GM12892 (cell line): Measurements from ENCODE around the gene MSANTD4.

ENCODE experiments used
- DNase-seq: peaks from one replicate; pipeline ENCODE4 v3.0.0; 2011; ENCODE audit not compliant: insufficient read length
- FAIRE-seq: peaks from 2 replicates; lab custom pipeline; 2011; peaks lifted over from hg19 to GRCh38; lab: Jason Lieb, UNC
- POLR2A ChIP-seq: IDR thresholded peaks from 2 replicates; pipeline ENCODE4 v1.6.1; 2011; ENCODE audit warnings: low read depth, low read length, control low read depth
- POLR2AphosphoS5 ChIP-seq: IDR thresholded peaks from 2 replicates; pipeline ENCODE4 v1.6.1; 2011; ENCODE audit warnings: low read depth, low read length, control low read depth
- TAF1 ChIP-seq: IDR thresholded peaks from 2 replicates; pipeline ENCODE4 v1.6.1; 2011; ENCODE audit warnings: low read depth, mild to moderate bottlenecking, control low read depth, low read length, borderline replicate concordance

The MSANTD4 gene

DNA sequence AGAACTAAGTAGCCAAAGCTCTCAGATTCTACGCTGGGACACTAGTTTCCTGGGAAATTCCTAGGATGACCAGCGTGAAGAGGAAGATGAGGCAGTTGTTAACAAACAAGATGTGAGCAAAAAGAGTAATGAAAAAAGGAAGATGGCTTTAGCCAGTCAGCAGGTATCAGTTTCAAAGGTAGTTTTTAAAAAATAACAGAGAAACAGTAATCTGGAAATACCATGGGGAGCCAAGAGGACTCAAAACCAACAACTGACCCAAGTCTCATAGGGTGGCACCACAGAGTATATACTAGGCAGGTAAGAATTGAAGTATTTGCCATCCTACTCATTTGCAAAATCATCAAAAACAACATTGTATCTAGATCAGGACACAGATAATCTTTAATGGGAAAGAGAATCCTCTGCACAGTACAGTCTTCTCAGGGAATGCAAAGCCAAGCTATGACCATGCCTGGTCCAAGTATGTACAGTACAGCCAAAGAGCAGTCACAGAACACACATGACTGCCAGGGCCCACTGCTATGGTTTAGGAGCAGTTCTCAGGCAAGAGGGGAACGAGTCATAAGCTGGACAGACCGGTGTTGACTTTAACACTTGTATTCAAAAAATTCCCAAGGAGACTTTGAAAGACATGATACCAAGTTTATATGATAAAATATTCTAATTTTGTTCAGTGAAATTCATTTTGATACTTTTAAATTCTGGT, 20.6 kb downstream of the MSANTD4 start:
- TF ChIP-seq POLR2AphosphoS5 (no peak), TAF1 (no peak), POLR2A (no peak)
- FAIRE-seq, result no peak

GRCh38 chr11:105991888-105992287, 30.2 kb downstream of the MSANTD4 start:
- FAIRE-seq (no peak), DNase-seq (no peak)
- TF ChIP-seq TAF1 (no peak), POLR2AphosphoS5 (no peak), POLR2A (no peak)

More for the DNA sequence above, 20.6 kb downstream of the MSANTD4 start:
- DNase-seq, result no peak

DNA sequence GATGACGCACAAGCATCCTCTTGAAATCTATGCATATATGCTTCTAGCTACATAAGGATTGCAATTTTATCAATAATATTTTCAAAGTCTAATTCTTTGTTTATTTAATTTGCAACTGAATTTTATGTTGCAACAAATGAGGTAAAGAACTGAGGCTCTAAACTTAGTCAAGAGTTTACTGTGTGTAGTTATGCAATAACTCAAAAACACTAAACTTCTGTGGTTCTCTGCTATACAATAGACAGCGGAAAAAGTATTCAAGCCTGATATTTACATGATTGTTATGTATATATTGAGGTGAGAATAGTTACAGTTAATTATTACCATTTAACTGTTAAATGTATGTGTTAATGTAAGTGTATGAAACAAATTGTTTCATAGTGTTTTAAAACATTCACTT, 32.9 kb downstream of the MSANTD4 start:
- DNase-seq (no peak), FAIRE-seq (no peak)
- TF ChIP-seq TAF1 (no peak), POLR2AphosphoS5 (no peak), POLR2A (no peak)

DNA sequence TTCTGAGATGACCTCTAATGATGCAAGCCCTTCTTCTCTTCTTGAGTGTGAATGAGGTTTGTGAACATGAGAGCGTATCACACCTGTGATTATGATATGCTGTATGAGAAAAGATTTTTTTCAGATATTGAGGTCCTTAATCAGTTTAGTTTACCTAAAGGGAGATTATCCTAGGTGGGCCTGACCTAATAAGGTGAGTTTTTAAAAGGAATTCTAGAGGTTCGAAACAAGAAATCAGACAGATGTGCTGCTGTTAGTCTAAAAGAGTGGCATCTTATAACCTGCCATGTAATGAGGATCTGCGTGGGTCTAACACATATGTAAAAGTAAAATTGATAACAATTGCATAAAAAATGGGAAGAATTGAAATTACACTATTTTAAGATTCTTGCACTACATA, 33.8 kb downstream of the MSANTD4 start:
- TF ChIP-seq POLR2AphosphoS5 (no peak), POLR2A (no peak), TAF1 (no peak)
- FAIRE-seq, result no peak
- no peak for DNase-seq

- DNase-seq (no peak), FAIRE-seq (no peak)
- TF ChIP-seq POLR2AphosphoS5 (no peak), POLR2A (no peak), TAF1 (no peak)
Measured at GRCh38 chr11:105986554-105986953, 35.5 kb downstream of the MSANTD4 start.

- no peak for TF ChIP-seq TAF1
- TF ChIP-seq POLR2AphosphoS5, result no peak
- no peak for TF ChIP-seq POLR2A
- DNase-seq (no peak), FAIRE-seq (no peak)
Measured at GRCh38 chr11:105979997-105980703, 41.9 kb downstream of the MSANTD4 start.

DNA sequence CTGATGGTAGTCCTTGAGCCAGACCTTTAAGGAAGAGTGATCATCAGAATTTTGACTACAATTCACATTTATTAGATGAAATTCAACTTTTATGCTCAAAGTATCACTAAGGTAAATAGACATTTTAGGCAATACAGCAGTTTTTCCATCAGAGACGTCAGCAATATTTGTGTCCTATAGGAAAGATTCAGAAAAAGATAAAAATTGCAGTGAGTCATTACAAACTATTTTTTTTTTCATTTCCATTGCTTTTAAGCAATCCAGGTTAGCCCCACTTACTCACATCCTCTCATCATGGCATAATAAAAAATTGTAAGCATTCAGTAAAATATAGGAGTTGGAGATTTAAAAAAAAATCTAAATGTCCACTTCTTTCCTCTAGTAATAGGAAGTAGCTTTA, 46.9 kb downstream of the MSANTD4 start:
- TF ChIP-seq TAF1 (no peak), POLR2AphosphoS5 (no peak), POLR2A (no peak)
- no peak for FAIRE-seq

DNA sequence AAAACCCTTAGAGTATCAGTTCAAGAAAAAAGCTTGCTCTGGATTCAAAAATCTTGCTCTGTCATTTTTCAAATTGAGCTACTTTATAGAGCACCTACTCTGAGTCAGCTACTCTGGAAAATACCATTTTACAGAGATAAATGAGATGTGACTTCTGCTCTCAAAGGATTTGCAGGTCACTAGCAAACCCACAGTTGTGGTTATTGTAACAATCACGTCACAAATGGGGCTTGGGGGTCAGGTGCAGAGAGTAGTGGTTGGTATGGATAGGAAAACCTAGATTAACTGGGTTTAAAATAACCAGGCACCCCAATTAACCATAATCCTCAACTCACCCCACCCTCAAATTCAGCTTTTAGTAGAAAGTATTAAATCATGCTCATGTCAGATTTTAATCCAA, 52.3 kb downstream of the MSANTD4 start:
- FAIRE-seq (no peak), DNase-seq (no peak)
- TF ChIP-seq POLR2AphosphoS5 (no peak), POLR2A (no peak), TAF1 (no peak)

More for the DNA sequence above, 46.9 kb downstream of the MSANTD4 start:
- DNase-seq, result no peak

DNA sequence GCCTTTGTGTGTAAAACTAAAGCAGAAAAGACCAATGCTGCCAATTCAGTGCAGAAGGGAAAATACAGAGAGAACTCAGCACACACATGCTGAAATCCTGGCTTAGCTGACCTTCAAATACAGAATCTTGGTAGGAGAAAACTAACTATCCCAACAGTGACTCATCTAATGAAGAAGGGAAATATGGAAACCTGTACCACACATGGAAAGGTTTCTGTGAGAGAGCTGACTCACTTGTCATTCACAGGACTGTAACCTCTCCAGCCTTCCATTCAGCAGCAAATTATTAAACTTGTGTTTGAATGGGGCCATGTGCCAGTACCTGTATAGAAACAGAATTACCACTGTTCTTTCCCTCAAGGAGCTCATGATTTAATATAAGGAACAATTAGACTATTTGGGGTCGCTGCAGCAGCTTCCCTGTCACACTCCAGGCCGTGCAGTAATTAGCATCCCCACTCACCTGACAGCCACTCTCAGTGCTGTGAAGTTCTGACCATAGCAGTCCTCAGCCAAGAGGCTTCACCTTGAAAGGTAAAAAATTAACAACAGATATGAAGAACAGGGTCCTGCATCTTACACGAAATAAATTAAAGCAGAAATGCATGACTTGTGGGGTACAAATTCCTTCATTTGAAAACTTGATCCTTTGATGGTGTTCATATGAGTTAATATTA, 53.9 kb downstream of the MSANTD4 start:
- TF ChIP-seq POLR2A (no peak), TAF1 (no peak), POLR2AphosphoS5 (no peak)
- DNase-seq (no peak), FAIRE-seq (no peak)

DNA sequence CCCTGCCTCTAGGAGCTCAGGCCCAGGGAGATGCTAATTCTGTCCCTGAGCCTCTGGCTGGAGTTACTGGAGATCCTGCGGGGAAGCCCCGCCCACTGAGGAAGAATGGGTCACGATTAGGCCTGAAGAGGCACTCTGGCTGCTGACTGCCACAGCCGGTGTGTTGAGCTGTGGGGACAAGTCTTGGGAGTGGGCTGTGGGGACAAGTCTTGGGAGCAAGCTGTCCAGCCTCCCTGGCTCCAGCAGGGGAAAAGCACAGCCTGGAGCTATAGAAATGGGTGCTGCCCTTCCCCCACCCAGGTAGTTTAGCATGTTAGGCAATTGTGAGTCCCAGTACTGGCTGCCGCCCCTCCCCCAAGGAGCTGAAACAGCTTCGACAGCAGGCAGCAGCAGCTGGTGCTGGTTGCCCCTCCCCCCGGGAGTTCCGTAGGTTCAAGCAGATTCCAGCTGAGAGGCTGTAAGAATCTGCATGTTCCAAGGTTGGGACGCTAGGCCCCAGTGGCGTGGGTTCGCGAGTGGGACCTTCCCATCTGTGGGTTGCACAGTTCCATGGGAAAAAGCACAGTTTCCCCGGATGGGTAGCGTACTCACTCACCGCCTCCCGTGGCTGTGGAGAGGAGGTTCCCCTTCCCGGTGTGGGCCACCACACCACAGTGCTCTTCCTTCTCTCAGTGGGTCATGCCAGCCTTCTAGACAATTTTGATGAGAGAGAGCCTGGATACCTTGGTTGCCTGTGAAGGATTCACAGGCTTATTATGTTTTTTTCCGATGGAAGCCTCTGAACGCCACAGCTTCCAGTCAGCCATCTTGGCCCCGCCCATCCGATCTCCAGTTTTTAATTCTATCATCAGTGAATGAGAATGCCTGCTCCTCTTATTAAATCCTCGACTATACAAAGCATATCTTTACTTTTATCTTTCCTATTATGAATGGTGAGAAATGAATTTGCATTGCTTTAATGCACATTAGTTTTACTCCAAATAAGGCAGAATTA, 61.5 kb downstream of the MSANTD4 start:
- no peak for TF ChIP-seq POLR2A
- no peak for TF ChIP-seq POLR2AphosphoS5
- TF ChIP-seq TAF1, result no peak
- FAIRE-seq, result no peak
- no peak for DNase-seq
